Fibroblast of lung (primary cell): ENCODE data around the gene NXPH3.

Experiments used
- EZH2 ChIP-seq: IDR thresholded peaks from 2 replicates; pipeline ENCODE4 v1.5.1; 2012; ENCODE audit warnings: low read length, control low read depth, mild to moderate bottlenecking; ENCODE audit errors: missing control alignments
- TF ChIP-seq, protein P1 (sequence below), 2 donors: IDR thresholded peaks in 1 of 2; conservative IDR thresholded peaks in 1 of 2; 1 replicate in 1 of 2; 2 replicates in 1 of 2; pipeline ENCODE4 v1.5.1; 2011 to 2012; ENCODE audit warnings: low read length in 2 of 2, control low read depth in 1 of 2, inconsistent platforms in 1 of 2, low read depth in 1 of 2, mild to moderate bottlenecking in 1 of 2

GRCh38 chr17:49566668-49567071 is 9.0 kb upstream of the NXPH3 start:
- TF ChIP-seq, protein P1, sequence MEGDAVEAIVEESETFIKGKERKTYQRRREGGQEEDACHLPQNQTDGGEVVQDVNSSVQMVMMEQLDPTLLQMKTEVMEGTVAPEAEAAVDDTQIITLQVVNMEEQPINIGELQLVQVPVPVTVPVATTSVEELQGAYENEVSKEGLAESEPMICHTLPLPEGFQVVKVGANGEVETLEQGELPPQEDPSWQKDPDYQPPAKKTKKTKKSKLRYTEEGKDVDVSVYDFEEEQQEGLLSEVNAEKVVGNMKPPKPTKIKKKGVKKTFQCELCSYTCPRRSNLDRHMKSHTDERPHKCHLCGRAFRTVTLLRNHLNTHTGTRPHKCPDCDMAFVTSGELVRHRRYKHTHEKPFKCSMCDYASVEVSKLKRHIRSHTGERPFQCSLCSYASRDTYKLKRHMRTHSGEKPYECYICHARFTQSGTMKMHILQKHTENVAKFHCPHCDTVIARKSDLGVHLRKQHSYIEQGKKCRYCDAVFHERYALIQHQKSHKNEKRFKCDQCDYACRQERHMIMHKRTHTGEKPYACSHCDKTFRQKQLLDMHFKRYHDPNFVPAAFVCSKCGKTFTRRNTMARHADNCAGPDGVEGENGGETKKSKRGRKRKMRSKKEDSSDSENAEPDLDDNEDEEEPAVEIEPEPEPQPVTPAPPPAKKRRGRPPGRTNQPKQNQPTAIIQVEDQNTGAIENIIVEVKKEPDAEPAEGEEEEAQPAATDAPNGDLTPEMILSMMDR (conservative IDR thresholded peaks at IDR 0.05 in 1 of 2, IDR thresholded peaks at IDR 0.05 in 1 of 2; ENCODE audit: low read depth in 1 of 2, low read length in 2 of 2): no peak
- TF ChIP-seq EZH2: no peak
